Fibroblast of the aortic adventitia (primary cell): ENCODE results near the gene LGALS13. TPM values are rescaled to one million over a fixed set of nuclear protein-coding genes. Genes with fewer than 3 reads are reported as not detected.

Source experiments
- DNase-seq: peaks from one replicate; pipeline ENCODE4 v3.0.0-alpha.2; 2010; ENCODE audit warnings: low read depth
- H3K4me3 ChIP-seq: 2 replicates; pipeline ENCODE4 v1.5.1; 2011; ENCODE audit warnings: low read depth, mild to moderate bottlenecking, control low read depth, low read length, moderate library complexity
- CTCF ChIP-seq: IDR thresholded peaks from 2 replicates; pipeline ENCODE4 v1.5.1; 2011; ENCODE audit warnings: mild to moderate bottlenecking, low read length, control low read depth, inconsistent platforms; ENCODE audit not compliant: insufficient read depth
- total RNA-seq: library from RNA; depleted of rRNA; stranded (reverse); fragments of >200 nt; gene quantifications from 2 replicates; pipeline ENCODE4 v1.2.3, GENCODE V29; 2012; ENCODE audit warnings: low replicate concordance

LGALS13 gene
- total RNA-seq, 1 donor = not detected

GRCh38 chr19:39590265-39590664, 12.1 kb upstream of the LGALS13 start:
- TF ChIP-seq CTCF = no peak
- DNase-seq = peak; percentile 8

GRCh38 chr19:39592381-39592780, 9.9 kb upstream of the LGALS13 start:
- H3K4me3 ChIP-seq = no peak overlapping the region
- no peak for TF ChIP-seq CTCF
- no peak for DNase-seq

More at GRCh38 chr19:39590265-39590664, 12.1 kb upstream of the LGALS13 start:
- H3K4me3 ChIP-seq = no peak overlapping the region

- no peak overlapping the region for H3K4me3 ChIP-seq
- no peak for TF ChIP-seq CTCF
- DNase-seq = no peak
Measured at GRCh38 chr19:39595950-39596349, 6.4 kb upstream of the LGALS13 start.

GRCh38 chr19:39596911-39597310, 5.4 kb upstream of the LGALS13 start:
- no peak overlapping the region for H3K4me3 ChIP-seq
- no peak for TF ChIP-seq CTCF
- no peak for DNase-seq

- no peak overlapping the region for H3K4me3 ChIP-seq
- no peak for TF ChIP-seq CTCF
- DNase-seq = peak; percentile 38
Measured at GRCh38 chr19:39599116-39599515, 3.2 kb upstream of the LGALS13 start.

- no peak for DNase-seq
- H3K4me3 ChIP-seq = no peak overlapping the region
- no peak for TF ChIP-seq CTCF
Measured at GRCh38 chr19:39603825-39604224, 1.5 kb downstream of the LGALS13 start.

GRCh38 chr19:39607021-39607420, 4.7 kb downstream of the LGALS13 start:
- H3K4me3 ChIP-seq = no peak overlapping the region
- TF ChIP-seq CTCF = no peak
- DNase-seq = no peak
